ENCODE data around the gene AKAP10.
"Not testable (repeated sequence)": the region's sequence is repeated elsewhere in the genome, so short reads cannot be mapped to it uniquely, and the experiment has no call there.

The AKAP10 gene, protein sequence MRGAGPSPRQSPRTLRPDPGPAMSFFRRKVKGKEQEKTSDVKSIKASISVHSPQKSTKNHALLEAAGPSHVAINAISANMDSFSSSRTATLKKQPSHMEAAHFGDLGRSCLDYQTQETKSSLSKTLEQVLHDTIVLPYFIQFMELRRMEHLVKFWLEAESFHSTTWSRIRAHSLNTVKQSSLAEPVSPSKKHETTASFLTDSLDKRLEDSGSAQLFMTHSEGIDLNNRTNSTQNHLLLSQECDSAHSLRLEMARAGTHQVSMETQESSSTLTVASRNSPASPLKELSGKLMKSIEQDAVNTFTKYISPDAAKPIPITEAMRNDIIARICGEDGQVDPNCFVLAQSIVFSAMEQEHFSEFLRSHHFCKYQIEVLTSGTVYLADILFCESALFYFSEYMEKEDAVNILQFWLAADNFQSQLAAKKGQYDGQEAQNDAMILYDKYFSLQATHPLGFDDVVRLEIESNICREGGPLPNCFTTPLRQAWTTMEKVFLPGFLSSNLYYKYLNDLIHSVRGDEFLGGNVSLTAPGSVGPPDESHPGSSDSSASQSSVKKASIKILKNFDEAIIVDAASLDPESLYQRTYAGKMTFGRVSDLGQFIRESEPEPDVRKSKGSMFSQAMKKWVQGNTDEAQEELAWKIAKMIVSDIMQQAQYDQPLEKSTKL

DNA sequence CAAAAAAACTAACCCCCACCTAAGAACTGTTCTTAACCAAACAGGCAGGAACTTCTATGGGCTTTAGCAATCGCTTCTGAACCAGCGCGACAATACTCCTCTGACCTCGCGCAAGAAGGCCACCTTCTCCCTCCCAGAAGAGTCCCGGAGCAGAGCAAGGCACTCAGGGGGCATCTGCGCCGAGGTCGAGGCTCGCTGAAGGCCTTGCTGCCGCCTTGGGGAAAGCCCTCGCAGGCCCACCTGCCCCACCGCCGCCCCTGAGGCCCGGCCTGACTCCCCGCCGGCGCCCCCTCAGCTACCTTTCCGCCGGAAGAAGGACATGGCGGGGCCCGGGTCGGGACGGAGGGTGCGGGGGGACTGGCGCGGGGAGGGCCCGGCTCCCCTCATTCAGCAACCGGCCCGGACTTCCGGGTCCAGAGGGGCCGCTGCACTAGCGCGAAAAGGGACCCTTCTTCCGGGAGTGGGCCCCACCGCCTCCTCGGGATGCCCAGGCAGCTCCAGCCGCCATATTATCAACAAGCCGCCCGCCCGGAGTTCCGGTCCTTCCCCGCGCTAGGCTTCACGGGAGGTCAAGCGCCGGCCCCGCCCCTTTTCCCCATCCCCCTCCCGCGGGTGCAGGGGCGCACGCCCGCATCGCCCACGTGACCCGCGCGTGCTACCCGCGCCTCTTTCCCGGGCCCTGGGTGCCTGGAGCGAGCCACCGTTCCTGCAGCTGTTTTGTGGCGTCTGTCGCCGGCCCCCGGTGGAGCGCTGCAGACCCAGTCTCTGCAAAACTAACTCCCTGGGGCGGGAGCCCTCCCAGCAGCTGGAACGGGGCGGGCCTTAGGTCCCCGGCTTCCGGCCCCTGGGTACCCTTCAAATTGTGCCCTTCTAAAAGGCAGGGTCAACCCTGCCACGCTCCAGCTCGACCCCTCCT is at the start of gene AKAP10:
Gene AKAP10 (minus strand): TSS at position 536 of the 916 bp plus-strand sequence. CDS start 149 bp downstream, at position 387.
- DNase-seq (ENCODE audit: low read depth, low spot score) = peak; percentile 93

DNA sequence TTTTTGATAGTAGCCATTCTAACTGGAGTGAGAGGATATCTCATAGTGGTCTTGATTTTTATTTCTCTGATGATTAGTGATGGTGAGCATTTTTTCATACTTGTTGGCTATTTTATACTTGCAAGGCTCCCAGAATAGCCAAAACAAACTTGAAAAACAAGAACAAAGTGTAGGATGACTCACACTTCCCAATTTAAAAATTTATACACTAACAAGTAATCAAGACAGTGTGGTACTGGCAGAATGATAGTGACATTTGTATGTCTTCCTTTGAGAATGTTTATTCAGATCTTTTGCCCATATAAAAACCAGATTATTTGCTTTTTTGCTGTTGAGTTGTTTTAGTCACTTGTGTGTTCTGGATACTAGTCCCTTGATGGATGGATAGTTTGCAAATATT is 49.3 kb upstream of the AKAP10 start:
- DNase-seq (ENCODE audit: low read depth, low spot score) = peak; percentile 7

DNA sequence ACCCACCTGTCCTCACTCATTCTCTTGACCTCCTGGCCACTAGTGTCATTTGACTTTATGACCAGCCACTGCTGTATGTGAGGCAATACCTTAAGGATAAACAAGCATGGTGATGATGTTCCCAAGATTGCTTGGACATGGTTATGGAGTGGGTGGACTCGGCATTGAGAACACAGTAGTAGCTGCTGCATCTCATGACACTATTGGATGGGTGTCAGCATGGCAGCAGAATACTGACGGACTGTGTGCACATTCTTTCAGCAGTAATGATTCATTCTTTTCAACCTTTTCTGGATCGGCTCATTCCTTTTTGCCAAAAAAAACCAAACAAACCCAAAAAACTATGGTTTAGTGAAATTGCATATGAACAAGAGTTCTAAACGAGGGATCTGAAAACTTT is 45.1 kb upstream of the AKAP10 start:
- DNase-seq (ENCODE audit: low read depth, low spot score) = peak; percentile 57

DNA sequence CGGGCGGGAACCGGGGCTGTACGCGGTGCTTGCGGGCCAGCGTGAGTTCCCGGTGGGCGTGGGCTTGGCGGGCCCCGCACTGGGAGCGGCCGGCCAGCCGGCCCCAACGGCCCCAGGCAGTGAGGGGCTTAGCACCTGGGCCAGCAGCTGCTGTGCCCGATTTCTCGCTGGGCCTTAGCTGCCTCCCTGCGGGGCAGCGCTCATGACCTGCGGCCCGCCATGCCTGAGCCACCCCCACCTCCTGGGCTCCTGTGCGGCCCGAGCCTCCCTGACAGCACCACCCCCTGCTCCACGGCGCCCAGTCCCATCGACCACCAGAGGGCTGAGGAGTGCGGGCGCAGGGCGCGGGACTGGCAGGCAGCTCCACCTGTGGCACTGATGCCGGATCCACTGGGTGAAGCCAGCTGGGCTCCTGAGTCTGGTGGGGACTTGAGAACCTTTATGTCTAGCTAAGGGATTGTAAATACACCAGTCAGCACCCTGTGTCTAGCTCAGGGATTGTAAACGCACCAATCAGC is 38.9 kb upstream of the AKAP10 start:
- DNase-seq (ENCODE audit: low read depth, low spot score) = not testable (repeated sequence)

DNA sequence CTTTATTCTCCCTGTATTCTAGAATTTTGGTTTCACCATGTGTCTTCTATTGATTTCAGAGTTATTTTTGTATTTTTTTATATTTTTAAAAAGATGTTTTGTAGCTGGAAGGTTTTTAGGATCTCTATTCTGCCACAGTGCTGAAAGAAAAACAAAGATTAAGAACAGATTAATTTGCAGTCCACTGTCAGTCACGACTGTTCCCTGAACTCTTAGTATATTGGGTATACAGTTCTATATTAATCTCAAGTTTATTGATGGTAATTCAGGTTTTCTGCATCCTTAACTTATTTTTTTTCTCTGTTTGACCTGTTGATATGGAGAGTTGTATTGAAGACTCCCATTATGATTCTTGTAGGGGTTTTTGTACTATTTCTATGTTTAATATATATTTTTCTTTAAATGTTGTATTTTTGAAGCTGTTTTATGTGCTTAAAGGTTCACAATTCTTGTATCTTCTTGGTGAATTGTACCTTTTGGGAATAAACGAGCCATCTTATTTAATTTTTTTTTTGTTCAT is 34.4 kb upstream of the AKAP10 start:
- DNase-seq (ENCODE audit: low read depth, low spot score) = no peak

DNA sequence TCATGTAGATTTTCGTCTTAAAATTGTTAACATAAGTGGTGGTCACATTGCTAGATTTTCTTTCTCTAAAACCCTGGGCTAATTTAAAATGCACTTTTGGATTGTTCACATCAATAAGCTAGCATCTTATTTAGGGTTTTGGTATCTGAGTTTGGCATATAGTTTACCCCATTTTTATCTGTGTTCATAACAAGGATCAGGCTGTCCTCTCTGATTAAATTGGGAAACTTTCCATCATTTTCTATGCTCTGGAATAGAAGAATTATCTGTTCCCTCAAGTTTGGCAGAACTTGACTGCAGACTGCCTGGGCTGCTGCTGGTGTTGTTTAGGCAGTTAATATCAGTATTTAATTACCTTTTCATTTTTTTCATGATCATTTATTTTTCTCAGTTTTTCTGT is 33.3 kb upstream of the AKAP10 start:
- no peak for DNase-seq (ENCODE audit: low read depth, low spot score)

DNA sequence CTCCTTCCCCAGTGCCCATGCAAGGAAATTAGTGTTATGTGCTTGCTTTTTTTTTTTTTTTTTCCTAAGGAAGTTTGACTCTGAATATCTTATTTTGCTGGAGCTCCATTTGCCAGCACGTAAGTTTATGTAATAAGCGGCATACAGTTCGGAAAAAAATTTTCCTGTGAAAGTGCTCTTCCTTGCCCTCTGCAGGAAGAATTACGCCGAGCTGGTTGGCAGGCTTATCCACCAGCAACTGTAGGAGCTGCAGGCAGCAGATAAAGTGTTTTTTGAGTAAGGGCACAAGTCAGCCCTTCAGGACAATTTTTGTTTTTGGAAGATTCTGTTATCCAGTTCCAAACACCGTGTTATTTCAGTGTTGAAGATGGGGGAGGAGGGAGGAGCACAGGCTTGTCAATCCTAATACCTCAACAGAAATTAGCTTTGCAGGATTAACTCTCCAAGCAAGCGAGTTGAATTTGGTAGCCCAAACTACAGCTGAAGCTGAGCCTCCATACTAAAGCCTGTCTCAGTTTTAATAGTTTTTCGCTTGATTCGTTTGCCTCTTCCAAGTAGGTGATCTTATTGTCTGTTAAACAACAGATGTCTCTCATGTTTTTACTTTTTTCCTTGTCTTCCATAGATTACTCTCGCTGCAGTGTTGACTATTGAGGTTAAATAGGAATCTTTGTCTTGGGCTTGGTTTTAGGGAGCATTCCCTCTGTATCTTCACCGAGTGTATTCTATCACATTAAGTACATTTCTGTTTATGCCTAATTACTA is 32.7 kb upstream of the AKAP10 start:
- peak; percentile 79 for DNase-seq (ENCODE audit: low read depth, low spot score)

DNA sequence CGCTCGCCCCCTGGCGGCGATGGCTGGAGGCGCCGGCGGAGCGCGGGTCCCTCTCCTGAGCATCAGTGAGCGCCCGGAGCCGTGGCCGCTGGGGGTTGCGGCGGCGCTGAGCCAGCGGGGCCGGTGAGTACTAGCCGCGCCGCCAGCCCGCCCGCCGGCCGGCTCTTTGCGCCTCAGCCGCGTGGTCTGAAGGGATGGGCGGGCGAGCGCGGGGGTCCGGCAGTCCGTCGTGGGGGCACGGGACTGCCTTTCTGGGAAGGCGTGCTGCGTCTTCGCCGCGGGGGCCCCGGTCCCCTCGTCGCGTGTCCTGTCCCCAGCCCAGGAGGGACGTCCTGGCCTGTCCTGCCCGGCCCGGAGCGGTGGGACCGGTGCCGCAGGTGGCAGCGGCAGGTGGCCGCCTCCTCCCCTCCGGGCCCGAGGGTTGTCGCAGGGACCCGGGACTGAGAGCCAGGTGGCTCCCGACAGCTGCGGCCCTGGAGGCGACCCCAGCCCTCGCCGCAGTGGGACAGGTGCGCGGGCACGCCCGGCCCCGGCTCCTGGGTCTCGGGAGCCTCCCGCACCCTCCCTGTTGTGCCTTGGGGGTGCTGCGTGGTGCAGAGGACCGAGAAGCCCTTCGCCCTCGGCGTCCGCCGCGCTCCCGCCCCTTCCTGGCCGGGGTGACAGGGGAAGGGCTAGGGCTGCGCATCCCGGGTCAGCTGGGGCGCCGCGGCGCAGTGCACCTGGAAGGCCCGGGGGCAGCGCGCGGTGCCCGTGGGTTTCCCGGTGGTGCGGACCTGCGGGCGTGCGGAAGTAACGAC is 31.9 kb upstream of the AKAP10 start, which contains the start of gene SPECC1:
Gene SPECC1 (plus strand): TSS at position 58 of the 797 bp plus-strand sequence. CDS start 87,293 bp downstream, outside the sequence.
- peak; percentile 95 for DNase-seq (ENCODE audit: low read depth, low spot score)

DNA sequence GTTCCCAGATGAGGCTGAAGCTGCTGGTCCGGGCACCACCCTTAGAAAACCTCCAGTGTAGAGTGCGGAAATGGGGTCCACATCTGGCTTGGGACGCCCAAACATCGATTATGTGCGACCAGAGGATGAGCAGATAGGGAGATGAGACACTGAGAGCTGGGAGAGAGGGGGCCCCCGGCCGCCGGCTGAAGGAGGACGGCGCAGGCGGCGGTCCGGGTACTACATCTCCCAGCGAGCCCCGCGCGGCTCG is 31.3 kb upstream of the AKAP10 start:
- no peak for DNase-seq (ENCODE audit: low read depth, low spot score)

DNA sequence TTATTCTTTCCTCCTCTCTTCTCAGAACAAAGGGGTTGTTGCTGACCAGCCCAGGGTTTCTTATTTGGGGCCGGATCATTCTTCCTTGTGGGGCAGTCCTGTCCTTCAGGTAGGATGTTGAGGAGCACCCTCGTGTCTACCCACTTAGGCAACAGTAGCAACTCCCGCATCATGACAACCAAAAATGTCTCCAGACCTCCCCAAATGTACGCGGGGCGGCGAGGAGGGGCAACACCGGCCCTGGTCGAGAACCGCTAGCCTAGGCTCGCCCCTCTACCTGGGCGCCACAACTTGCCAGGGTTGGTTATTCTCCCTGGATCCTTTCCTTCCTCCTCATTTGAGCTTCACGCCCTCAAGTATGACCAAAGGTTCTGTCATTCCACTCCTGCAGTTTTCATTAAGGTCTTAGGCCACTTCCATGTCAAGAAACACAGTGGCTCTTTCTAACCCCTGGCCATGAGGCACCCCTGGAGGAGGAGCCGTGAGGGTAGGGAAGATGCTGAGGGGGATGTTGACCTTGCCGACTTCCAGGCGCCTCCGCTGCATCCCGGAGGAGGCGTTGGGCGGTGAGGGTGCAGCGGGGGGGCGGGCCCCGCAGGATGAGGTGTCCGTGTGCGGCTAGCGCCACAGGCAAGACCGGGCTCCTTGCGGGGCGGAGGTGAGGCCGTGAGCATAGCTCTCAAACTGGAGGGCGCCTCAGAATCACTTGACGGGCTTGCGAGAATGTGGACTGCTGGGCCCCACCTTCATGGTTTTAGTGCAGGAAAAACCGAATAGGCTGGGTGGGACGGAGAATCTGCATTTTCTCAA is 30.8 kb upstream of the AKAP10 start:
- no peak for DNase-seq (ENCODE audit: low read depth, low spot score)

DNA sequence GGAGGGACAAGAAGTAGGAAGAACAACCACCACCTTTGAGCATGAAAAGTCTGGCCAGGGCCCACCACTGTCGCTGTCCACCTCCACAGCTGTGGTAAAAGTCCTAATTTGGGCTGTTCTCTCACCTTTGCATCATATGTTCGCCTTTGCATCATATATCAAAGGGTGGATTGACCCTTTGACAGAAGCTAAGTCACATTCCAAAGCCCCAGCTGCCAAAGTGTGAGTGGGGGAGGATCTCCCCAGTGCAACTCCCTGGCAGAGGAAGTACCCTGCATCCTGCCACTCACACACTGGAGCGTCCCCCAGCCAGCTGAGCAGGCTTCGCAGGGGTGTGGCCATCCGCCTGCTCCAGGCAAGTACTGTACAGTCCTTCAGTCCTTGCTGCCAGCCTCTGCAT is 18.9 kb upstream of the AKAP10 start:
- DNase-seq (ENCODE audit: low read depth, low spot score) = no peak

DNA sequence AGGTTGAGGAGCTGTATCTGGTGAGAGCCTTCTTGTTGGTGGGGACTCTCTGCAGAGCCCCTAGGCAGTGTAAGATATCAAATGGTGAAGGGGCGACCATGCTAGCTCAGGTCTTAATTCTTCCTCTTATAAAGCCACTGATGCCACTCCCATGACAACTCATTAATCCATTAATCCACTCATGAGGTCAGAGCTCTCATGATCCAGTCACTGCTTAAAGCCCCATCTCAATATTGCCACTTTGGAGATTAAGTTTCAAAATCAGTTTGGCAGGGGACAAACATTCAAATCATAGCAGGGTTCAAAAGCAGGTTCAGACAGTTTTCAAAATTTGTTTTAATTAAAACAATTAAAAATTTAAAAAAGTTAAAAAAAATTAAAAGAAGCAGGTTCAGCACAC is 18.5 kb upstream of the AKAP10 start:
- DNase-seq (ENCODE audit: low read depth, low spot score) = no peak

DNA sequence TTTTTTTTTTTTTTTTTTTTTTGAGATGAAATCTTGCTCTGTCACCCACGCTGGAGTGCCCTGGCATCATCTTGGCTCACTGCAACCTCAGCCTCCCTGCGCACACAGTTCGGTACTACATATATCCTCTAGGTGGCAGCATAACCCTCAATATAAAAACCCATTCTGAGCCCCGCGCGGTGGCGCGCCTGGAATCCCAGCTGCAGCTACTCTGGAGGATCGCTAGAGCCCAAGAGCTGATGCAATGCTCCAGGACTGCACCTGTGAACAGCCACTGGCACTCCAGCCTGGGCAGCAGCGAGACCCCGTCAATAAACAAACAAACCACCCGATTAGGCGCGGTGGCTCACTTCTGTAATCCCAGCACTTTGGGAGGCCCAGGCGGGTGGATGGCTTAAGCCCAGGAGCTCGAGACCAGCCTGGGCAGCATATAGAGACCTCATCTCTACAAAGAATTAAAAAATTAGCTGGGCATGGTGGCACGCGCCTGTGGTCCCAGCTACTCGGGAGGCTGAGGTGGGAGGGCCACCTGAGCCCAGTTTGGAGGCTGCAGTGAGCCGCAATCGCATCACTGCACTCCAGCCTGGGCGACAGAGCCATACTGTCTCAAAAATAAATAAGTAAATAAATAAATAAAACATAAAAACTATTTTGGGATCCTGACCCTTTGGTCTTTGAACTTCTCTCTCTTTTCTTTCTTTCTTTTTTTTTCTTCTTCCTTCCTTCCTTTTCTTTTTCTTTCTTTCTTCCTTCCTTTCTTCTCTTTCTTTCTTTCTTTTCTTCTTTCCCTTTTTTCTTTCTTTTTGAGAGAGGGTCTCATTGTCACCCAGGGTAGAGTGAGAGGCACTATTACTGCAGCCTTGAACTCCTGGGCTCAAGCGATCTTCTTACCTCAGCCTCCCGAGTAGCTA is 15.4 kb upstream of the AKAP10 start:
- DNase-seq (ENCODE audit: low read depth, low spot score) = peak; percentile 96

DNA sequence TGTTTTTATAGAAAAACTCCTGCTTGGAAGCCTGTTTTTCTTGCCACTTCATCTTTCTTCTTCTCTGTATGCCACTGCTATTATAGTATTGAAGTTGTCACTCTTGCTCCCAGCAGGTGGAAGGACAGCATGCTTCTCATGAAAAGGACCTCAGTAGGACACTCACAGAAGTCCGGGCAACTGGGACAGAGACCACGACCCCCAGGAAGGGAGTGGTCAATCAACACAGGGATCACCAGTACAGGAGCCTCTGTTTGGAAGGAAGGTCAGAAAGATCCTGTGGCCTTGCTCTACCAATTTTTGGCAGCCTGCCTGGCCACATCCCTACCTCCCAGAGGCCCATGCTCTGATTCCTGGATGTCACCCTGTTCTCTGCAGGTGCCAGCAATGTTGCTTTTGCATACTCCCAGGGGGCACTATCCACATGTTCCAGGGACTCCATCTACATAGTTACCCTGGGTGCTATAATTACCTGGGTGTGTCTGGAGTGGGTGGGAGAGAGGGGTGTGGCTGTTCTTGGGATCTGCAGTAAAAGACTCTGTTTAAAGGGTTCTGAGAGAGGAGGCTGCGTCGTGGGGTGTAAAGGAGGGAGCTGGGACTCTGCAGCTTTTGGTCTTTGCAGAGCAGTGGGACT is 13.7 kb upstream of the AKAP10 start:
- no peak for DNase-seq (ENCODE audit: low read depth, low spot score)

DNA sequence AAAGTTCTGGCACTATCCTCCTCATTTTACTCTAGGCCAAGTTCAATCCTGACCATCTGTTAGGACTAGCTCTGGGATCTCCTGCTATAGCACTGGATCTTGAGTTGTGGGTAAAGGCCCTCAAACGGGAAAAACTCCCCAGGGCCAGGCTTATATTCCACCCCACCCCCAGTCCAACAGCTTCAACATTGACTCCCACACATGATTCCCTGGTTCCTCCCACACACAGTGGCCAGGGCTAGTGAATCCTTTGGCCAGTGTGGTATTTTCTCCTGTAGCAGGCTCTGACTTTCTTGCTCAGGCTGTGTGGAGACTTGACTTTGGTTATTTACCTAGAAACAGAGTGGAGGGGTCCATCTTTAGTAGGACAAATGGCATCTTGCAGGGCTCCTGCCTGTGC is 10.3 kb upstream of the AKAP10 start:
- DNase-seq (ENCODE audit: low read depth, low spot score) = no peak

DNA sequence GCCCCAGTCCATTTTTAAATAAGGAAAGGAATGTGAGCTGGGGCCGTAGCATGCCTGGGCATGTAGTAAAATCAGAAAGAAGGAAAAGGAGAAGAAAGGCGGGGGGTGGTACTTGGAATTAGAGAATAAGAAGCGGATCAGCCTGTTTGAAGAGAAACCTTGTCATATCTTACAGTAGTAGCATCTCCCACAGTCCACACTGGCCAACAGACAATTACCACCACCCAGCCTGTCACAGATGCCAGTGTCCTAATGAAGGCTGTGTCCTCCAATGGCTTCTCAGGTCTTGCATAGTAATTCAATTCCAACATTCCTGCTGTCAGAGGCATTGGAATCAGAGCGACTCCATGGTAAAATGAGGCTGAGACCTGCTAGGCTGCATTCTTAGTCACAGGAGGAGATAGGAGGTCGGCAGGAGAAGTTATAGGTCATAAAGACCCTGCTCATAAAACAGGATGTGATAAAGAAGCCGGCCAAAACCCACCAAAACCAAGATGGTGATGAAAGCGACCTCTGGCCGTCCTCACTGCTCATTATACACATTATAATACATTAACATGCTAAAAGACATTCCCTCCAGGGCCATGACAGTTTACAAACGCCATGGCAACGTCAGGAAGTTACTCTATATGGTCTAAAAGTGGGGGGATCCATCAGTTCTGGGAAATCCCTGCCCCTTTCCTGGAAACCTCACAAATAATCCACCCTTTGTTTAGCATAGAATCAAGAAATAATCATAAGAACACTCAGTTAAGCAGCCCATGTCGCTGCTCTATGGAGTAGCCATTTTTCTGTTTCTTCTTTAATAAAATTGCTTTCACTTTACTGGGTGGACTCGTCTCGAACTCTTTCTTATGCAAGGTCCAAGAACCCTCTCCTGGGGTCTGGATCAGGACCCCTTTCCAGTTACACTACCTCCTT is 9.6 kb upstream of the AKAP10 start:
- no peak for DNase-seq (ENCODE audit: low read depth, low spot score)
